Measurements from ENCODE around the gene QSOX1. TPM values are rescaled to one million over a fixed set of nuclear protein-coding genes. Genes with fewer than 3 reads are reported as not detected.

The QSOX1 gene
- total and polyA plus RNA-seq, 2 of the 4 experiments (the other 2 are of a cell fraction) = 102 to 791 TPM

DNA sequence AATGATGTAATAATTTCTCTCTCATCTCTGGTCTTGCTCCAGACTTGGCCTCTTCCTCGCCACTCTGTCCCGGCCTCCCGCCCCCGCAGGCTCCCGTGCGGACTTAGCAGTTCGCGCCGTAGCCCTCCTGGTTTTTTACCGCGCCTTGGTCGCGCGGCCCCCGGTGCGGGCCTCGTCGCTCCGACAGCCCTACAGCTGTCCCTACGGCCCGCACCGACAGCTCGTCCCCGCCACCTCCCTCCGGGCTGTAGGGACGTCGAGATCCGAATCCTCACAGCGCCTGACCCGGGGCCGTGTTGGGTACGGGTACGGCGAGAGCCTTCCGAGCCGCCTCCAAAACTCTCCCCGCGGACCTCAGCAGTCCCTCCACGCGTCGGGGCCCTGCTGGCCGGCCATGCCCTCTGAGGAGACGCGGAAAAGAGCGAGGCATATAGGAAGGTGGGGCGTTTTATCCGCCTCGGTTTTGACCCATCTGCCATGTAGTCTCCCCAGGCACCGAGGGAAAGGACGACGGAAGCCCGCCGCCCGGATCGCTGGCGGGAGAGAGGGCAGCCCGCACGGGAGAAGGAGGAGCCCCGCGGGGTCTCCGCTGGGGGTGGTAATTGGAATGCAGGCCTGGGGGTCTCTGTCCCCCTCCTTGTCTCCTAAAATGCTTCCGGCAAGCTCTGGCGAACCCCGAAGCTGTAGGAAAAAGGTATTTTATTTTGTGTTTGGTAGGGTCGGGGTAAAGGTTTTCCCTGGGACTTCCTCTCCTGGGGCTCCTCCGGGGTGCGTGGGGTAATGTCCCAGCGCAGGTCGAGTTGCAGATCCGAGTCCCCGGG, 78.7 kb downstream of the QSOX1 start:
- WGBS, 2 experiments (ENCODE audit: extremely low coverage in 2 of 2, insufficient read length in 1 of 2) = 4% methylated on average over 24 of the region's 71 CpGs; no CpG with 5 or more reads in 1 of the 2 experiments
- TF ChIP-seq CEBPB (IDR thresholded peaks at IDR 0.05; ENCODE audit: low read depth, low read length) = no peak
- no peak for TF ChIP-seq MAZ (IDR thresholded peaks at IDR 0.05; ENCODE audit: borderline replicate concordance, low read depth, low read length)
- TF ChIP-seq, protein P1, sequence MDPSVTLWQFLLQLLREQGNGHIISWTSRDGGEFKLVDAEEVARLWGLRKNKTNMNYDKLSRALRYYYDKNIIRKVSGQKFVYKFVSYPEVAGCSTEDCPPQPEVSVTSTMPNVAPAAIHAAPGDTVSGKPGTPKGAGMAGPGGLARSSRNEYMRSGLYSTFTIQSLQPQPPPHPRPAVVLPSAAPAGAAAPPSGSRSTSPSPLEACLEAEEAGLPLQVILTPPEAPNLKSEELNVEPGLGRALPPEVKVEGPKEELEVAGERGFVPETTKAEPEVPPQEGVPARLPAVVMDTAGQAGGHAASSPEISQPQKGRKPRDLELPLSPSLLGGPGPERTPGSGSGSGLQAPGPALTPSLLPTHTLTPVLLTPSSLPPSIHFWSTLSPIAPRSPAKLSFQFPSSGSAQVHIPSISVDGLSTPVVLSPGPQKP (IDR thresholded peaks at IDR 0.05; ENCODE audit: borderline replicate concordance, low read depth, low read length) = no peak
- TF ChIP-seq SMC3 (IDR thresholded peaks at IDR 0.05; ENCODE audit: low read depth, low read length) = no peak
- TF ChIP-seq, protein P2, sequence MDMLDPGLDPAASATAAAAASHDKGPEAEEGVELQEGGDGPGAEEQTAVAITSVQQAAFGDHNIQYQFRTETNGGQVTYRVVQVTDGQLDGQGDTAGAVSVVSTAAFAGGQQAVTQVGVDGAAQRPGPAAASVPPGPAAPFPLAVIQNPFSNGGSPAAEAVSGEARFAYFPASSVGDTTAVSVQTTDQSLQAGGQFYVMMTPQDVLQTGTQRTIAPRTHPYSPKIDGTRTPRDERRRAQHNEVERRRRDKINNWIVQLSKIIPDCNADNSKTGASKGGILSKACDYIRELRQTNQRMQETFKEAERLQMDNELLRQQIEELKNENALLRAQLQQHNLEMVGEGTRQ (IDR thresholded peaks at IDR 0.05; ENCODE audit: low read depth, low read length) = no peak
- no peak for TF ChIP-seq RCOR1 (IDR thresholded peaks at IDR 0.05; ENCODE audit: insufficient replicate concordance, low read length)
- no peak for TF ChIP-seq RFX5 (IDR thresholded peaks at IDR 0.05; ENCODE audit: low read depth, low read length)
- no peak for TF ChIP-seq POLR2A (IDR thresholded peaks at IDR 0.05; ENCODE audit: low read depth, low read length)

More for the DNA sequence above, 78.7 kb downstream of the QSOX1 start:
- Histone ChIP-seq H2BK5ac (ENCODE audit: low read depth, low read length, poor library complexity, severe bottlenecking) (no peak overlapping the region), H4K5ac (ENCODE audit: low read depth, low read length) (no peak overlapping the region), H3K27me3 (ENCODE audit: control insufficient read depth, insufficient read depth, low read length) (peaks cover 88% of the 10 kb centered on the region), H3K14ac (replicated peaks; ENCODE audit: low read depth, low read length) (no peak overlapping the region), H2AK5ac (ENCODE audit: low read depth, low read length) (no peak overlapping the region), H3K27ac (ENCODE audit: insufficient read depth, low read length) (no peak overlapping the region), H2AK9ac (replicated peaks; ENCODE audit: low read depth, low read length, poor library complexity) (no peak overlapping the region), H3K79me1 (ENCODE audit: low read depth in 1 of 2, low read length in 2 of 2) (no peaks in the 10 kb centered on the region), H3K9me1 (ENCODE audit: insufficient read depth, low read length) (peaks cover 4% of the 10 kb centered on the region; the same call in 1 of the 2 replicates), H4K8ac (ENCODE audit: low read depth in 2 of 2, low read length in 2 of 2) (no peak overlapping the region), H2BK120ac (ENCODE audit: low read depth, low read length) (no peak overlapping the region), H3K23ac (ENCODE audit: low read depth, low read length) (0 out of 2 replicates have a peak overlapping the region, but pooled peaks have one; percentile 38), H4K91ac (ENCODE audit: insufficient read depth, low read depth, low read length) (no peak overlapping the region), H3K4me1 (ENCODE audit: control insufficient read depth, insufficient read depth, low read length) (no peaks in the 10 kb centered on the region; the same call in 1 of the 2 replicates), H3K9ac (ENCODE audit: low read depth, low read length) (no peak overlapping the region), H3K36me3 (ENCODE audit: control insufficient read depth, insufficient read depth, low read length) (no peaks in the 10 kb centered on the region), H3K4me2 (ENCODE audit: low read depth, low read length) (no peak overlapping the region), H3K4ac (ENCODE audit: low read depth, low read length) (no peak overlapping the region), H2BK15ac (ENCODE audit: low read depth, low read length) (no peak overlapping the region), H3K4me3 (ENCODE audit: insufficient read depth, low read depth, low read length) (no peak overlapping the region), H2BK20ac (ENCODE audit: low read depth, low read length) (no peak overlapping the region), H3K18ac (ENCODE audit: low read depth, low read length) (no peak overlapping the region), H3K9me3 (ENCODE audit: control insufficient read depth, insufficient read depth, low read length) (peaks cover 12% of the 10 kb centered on the region), H3K56ac (ENCODE audit: extremely low read depth, insufficient read depth, low read length) (no peak overlapping the region), H2AFZ (replicated peaks; ENCODE audit: low read length, poor library complexity) (peak overlapping the region; percentile 35), H4K20me1 (ENCODE audit: insufficient read depth, low read length) (peaks cover 36% of the 10 kb centered on the region)
- in situ Hi-C loops (cut with MboI; ENCODE audit: low sequenced_read_pairs) = no loop called here
- intact Hi-C loops (cut with micrococcal nuclease) = no loop called here
- no TSS peak for BruUV-seq (replicated peaks)
- ChIA-PET POLR2A (ENCODE audit: unreplicated experiment) (no interaction called here), CTCF (no interaction called here)
- dilution Hi-C loops (cut with HindIII; ENCODE audit: low sequenced_read_pairs, unreplicated experiment) = no loop called here
- no peak for DNase-seq
- no peak for ATAC-seq (ENCODE audit: low read depth)
